ENCODE measurements around the gene MVD.

GRCh38 chr16:88630941-88631340 lies 31.9 kb downstream of the MVD start:
- TF ChIP-seq, protein P1, sequence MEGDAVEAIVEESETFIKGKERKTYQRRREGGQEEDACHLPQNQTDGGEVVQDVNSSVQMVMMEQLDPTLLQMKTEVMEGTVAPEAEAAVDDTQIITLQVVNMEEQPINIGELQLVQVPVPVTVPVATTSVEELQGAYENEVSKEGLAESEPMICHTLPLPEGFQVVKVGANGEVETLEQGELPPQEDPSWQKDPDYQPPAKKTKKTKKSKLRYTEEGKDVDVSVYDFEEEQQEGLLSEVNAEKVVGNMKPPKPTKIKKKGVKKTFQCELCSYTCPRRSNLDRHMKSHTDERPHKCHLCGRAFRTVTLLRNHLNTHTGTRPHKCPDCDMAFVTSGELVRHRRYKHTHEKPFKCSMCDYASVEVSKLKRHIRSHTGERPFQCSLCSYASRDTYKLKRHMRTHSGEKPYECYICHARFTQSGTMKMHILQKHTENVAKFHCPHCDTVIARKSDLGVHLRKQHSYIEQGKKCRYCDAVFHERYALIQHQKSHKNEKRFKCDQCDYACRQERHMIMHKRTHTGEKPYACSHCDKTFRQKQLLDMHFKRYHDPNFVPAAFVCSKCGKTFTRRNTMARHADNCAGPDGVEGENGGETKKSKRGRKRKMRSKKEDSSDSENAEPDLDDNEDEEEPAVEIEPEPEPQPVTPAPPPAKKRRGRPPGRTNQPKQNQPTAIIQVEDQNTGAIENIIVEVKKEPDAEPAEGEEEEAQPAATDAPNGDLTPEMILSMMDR (IDR thresholded peaks at IDR 0.05), result no peak
- TF ChIP-seq POLR2A (IDR thresholded peaks at IDR 0.05), result no peak

All from esophagus squamous epithelium (tissue), 4 donors.